ENCODE results near the gene RNF39.

The RNF39 gene

DNA sequence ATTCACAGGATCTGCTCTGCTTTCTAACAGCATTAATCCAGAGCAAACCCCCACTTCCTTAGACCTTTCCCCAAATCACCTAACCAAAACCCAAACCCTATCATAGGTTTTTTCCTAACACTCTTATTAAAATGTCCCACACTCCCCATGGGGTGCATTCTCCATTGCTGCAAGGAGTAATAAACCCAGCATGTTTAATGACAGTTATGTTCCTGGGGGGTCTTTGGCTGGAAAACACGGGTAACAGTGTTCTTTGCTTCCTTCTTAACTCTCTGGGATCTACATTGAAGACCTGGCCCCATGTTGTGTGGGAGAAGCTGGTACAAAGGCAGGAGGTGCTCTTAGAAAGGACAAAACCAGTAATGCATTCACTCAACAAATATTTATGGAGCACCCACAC, 21.3 kb upstream of the RNF39 start:
- DNase-seq (ENCODE audit: low read depth in 2 of 2) = no peak

DNA sequence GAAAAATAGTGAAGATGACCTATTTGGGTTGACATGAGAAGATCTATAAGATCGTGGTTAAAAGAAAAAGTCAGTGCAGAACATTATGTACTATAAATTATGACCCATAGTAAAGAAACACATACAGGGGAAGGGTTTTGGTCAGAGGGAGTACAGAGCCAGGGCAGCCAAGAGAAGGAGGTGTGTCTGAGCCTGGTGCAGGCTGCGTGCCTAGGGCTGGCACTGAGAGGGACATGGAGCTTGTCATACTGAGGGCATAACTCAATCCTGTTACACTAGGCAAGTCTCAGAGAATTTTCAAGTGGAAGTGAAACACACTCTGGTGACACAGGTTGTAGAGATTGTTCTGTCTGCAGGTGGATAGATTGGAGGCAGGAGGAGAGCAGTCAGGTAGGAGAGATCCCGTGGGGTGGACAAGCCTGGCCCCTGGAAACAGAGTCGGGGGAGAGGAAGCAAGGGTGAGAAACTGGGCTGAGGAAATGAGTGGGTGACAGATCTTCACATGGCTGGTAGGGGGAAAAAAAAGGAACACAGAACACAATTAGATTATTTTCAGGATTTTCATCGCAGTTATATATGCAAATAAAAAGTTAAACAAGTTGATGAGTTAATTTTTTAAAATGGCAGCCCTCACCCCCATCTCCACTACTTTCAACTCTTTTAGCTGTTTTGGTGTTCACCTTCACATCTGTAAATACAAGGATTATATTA, 18.5 kb upstream of the RNF39 start:
- DNase-seq (ENCODE audit: low read depth in 2 of 2) = no peak

DNA sequence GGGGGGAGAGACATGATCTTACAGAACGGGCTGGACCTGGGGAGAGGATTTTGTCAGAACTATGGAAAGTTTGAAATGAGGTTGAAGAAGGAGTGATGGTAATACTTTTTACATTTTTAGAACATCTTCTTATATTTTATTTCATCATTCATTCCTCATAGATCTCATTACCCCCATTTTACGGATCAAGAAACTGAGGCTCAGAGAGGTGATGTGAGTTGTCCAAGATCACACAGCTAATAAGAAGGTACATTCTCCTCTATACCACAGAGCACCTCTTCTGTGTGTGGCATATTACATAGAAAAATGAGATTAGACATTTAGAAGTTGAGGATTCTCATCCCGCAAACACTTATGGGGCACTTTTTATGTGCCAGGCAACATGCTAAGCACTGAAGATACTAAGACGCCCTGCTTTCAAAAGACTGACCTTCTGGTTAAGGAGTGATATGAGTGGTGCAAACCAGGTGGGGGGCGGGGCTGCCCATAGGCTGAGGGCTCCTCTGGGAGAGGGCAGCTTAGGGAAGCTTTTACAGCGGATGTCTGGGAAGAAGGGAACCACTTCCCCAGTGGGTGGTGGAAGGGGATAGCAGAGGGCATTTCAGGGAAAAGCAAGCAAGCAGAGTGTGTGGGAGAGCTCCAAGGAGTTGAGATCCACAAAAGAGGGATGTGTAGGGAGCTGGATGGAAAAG, 17.4 kb upstream of the RNF39 start:
- no peak for DNase-seq (ENCODE audit: low read depth in 2 of 2)

DNA sequence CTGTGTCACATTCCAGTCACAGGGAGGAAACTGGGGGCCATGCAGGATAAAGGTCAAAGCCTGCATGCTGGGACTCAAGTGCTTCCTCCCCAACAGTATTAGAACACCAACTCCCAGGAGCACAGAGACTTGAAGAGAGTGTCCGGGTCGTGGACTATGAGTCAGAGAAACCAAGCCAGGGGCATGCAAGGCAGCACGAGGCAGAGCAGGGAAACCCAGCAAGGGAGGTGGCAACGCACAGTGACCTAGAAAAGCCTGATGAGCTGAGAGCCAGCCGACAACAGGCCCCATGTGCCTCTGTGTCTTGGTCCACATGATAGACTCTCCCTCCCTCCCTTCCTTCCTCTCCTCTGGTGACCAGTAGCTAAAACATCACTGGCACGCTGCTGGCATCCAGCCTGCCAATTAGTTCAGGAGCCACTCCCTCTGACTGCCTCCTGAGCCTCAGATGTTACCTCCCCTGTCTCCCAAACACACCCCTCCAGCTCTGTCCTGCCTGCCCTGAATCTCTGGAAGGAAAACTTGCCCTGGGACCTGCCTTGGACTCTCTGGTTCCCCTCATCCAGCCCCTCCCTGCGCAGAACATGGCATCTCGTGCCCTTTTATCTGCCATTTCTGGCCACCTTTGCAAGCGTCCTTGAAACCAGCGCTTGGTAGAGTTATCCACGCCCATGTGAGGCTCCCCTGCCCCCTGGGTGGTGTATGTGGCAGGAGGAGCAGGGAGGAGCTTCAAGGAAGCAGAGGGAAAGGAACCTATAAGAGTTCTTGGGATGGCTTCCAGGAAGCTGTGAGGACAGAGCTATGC, 16.2 kb upstream of the RNF39 start:
- DNase-seq (ENCODE audit: low read depth in 2 of 2) = no peak

DNA sequence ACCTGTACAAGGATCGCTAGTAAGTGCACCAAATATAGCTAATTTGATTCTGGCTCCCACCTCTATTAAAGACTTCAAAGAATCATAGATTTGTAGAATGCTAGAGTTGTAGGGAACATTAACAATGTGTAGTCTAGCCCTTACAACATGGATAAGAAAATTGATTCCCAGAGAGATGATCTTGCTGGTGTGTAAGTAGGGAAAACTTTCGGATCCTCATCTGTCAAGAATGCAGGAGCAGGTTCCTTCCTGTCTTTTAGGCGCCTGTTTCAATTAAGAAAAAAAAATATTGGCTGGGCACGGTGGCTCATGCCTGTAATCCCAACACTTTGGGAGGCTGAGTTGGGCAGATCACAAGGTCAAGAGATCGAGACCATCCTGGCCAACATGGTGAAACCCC, 12.3 kb upstream of the RNF39 start:
- DNase-seq (ENCODE audit: low read depth in 2 of 2) = no peak

DNA sequence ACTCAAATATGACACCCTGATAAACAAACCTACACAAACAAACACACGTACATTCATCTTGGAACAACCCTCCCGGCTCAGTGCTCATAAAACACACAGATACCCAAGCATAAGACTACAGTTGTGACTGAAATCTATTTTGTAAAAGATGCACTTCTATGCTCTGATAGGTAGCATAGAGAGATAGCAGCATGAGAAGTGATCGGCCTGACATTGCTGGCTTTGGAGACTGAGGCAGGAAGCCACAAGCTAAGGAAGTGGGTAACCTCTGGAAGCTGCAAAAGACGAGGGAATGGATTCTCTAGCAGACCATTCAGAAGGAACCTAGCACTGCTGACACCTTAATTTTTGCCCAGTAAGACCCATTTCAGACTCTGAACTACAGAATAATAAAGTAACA, 1.6 kb upstream of the RNF39 start:
- DNase-seq (ENCODE audit: low read depth in 2 of 2) = no peak

DNA sequence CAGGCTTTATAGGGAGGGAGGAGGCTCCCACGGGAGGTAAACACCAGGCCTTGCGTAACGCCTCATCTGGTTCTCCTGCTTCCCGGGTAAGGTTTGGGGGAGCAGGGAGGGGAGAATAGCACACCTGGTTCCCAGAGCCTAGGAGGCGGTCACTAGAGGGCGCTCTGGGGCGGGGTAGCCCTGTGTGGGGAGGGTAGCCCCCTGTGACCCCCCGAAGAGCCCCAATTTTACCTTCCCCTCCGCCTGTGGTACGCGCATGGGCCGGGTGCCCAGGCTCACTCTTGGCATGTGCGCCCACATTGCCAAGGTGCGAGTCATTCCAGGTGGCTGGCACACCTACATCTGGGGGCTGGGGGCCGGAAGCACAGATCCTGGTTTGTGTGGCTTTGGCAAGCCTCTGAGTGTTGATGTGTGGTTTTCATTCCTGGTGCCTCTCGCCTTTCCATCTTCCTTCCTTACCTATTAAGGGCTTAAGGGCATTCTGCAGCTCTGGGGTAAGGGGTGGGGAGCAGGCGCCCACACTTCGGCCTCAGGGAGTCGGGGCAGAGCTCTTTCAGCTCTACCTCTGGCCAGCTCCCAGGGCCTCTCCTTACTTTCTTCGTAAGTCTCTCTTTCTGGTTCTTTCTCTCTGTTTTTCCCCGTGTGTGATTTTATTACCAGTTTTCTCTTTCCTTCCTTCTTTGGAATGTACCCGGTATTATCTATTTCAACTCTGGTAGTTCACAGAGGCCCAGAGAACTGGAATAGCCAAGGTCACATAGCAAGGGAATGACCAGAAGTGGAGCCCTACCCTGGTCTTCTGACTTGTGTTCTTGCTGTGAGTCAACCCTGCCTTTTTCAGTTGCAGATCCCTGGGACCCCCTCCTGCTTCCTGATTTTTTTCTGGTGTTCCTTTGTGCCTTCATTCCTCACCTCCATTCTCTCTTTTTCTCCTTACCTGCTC, 492 bp upstream of the RNF39 start:
- DNase-seq (ENCODE audit: low read depth in 2 of 2) = no peak

DNA sequence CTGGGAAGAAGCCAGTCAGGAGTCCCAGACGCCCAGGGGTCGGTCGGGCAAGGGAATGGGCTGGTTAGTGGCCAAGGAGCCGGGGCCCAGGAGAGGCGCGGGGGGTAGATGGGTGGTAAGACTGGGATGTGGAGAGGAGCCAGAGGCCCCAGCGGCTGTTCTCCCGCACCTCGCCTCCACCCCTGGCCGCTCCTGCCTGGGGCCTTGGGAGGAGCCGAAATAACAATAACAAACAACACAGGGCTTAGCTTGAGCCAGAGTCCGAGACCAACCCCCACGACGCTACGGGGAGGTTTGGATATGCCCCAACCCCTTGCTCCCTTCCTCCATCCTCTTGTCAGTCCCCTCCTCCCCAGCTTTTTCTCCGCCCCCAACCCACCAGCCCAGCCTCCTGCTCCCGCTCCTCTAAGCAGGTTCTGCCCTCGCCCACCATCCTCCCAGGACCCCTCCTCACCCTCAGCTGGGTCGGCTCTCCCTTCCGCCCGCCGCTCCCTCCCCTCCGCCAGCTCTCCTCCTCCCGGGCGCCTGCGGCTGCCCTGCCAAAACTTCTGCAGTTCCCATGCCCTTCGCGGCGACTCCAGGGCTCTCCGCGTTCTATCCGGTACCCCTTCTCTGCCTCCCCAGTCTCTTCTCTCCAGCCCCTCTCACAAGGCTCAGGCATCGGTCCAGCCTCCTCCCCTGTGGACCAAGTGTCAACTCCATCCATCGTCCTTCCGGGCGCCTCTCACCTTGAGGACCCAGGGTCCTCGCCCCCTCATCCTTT, 1.1 kb downstream of the RNF39 start:
- no peak for DNase-seq (ENCODE audit: low read depth in 2 of 2)

DNA sequence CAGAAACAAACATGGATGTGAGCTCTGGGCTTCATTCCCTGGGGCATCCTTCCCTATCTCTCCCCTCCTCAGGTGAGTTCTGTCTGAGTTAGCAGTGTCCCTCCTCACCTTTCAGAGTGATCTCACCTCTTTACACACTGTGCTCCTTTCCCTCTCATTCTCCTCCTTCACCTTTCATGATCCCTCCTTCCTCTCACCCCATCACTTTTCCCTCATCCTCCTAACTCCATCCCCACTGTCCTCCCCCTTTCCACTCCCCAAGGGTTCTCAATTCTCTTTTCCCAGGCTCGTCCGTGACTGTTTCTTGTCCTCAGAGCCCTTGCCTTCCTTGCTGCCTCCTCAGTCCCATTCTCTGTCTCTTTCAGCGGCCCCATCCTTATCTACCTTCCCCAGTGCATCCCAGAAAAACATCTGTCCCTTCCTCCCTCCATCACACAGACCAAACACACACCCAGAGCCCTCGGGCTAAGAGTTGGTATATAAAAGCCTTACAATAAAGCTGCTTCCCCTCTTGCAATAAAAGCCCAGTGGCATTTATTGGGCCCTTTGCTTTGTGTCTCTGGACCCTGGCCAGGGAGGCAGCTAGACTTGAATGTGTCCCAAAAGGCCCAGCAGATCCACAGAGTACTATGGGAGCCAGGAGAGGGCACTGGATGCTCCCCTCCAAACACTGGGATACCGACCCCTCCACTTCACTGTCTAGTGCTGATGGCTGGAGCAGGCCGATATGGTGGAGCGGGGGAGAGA, 1.9 kb downstream of the RNF39 start:
- DNase-seq (ENCODE audit: low read depth in 2 of 2) = no peak

DNA sequence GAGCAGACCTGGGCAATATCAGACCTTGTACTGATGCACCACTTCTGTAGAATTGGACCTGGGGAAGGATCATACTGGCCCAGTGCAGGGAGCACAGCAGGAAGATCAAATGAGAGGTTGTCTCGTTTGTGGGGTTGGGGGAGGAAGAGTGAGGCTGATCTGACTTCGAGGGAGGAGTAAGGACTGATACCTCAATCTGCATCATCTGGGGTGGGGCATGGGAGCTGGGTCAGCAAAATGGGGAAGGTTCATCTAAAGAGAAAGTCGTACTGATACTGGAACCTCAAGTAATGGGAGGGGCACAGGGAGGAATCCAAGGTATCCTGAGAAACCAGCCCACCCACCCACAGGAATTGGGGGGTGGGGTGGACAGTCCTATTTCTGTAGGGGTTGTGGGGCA, 3.7 kb downstream of the RNF39 start:
- no peak for DNase-seq (ENCODE audit: low read depth in 2 of 2)

DNA sequence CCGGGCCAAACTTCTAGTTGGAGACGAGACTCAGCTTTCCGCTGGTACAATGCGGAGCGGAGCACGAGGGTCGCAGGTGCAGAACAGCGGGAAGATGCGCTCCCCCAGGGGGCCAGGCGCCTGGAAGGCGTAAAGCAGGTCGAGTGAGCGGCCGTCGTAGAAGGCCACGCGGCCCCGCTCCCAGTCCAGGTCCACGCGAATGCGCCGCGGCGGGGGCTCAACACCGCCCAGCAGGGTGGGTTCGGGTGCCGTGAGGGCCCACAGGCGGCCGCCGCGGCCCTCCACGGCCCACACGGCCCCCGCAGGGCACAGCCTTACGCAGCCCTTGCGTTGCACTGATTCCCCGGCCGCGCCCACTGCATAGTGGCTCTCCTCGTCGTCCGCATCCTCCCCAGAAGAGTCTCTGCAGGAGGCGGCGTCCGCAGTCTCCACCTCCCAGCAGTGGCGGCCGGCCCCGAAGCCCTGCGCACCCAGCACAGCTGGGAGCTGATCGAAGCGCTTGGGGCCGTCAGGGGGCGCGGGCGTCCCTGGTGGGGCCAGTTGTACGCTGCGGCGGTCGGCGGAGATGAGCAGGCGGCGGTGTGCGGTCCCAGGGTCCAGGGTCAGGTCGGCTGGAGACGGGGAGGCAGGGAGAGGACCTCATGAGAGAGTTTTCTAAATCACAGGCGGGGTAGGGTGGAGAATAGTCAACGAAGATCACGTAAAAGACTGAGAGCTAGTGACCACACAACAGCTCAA, 4.3 kb downstream of the RNF39 start:
- no peak for DNase-seq (ENCODE audit: low read depth in 2 of 2)

DNA sequence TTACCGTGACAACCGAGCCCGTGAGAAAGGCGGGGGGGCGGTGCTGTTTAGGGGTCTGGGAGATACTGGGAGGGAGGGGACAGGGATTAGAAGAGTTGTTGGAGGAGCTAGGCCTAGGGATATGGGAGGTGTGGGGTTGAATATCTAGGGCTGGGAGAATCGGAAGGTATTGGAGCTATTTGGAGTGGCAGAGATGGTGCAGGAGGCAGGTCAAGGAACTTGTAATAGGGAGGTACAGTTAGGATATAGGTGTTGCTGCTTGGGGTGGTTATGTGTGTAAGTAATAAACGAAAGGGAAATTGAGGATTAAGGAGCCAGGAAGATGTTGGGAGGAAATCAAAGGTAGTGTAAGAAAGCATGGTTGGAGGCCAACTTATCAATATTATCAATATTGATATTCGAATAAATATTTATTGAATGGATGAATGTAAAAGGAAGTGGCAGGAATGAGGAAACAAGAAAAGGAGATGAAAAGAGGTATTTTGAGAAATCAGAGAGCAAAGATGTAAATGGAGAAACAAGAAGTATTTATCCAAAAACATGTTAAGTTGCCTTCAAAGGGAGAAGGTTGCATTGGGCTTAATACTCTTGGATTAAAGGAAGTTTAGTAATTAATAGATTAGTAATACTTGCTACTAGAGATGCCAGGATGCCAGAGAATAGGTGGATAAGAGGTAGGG, 8.0 kb downstream of the RNF39 start:
- DNase-seq (ENCODE audit: low read depth in 2 of 2) = no peak

DNA sequence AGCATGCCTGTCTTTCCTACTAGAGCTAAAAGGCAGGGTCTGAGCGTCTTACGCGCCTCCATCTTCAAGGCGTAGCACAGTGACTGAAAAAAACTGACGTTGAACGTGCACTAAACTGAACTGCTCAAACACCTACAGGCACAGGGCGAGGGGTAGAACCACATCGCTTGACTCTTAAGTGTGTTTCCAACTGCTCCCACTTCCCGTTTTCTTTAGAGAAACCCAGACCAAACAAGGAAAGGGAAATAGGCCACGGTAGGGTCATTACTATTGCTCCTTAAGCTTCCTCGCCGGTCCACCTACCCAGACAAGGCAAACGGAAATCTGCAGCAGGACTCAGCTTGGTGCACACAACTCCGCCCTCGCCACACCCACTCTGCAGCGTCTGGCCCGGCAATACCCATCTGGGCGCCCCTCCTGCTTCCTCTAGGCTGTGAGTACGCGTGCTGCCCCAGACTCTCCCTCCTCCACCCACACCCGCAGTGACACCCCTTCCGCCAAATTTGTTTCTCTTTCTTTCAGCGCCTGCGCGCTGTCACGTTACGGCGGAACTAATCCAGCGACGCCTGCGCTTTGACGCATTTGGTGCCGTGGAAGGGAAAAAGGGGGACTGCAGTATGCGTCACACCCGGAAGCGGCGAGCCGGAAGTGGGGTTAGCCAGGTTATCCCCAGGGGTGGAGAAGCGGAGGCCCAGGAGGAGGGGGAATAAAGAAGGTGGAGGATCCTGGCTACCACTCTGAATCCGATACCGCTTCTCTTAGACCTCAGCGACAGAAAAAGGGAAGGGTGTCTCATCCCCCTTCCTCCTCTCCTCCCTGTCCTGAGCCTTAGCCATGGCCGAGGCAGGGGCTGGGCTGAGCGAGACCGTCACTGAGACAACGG, 8.8 kb downstream of the RNF39 start, which contains the start of gene PPP1R11:
Gene PPP1R11 (plus strand): TSS at position 622 of the 883 bp plus-strand sequence. CDS start 213 bp downstream, at position 835.
- peak; percentile 98 for DNase-seq (ENCODE audit: low read depth in 2 of 2)

DNA sequence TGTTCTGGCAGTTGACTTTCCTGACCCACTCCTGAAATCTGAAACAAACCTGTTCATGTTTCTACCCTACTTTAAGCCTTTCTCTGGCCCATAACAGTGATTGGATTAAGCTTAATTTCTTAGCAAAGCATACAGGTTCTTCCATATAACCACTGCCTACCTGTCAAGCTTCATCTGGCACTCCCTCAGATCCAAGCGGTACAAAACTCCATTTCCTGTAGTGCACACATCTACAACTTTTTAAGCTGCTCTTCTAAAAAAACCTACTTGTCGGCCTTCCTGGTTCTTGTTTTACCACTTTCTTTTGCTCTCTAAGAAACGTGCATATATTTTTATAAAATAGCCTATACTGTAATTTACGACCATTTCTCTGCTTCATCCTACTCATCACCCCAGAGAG, 9.5 kb downstream of the RNF39 start:
- DNase-seq (ENCODE audit: low read depth in 2 of 2) = no peak

DNA sequence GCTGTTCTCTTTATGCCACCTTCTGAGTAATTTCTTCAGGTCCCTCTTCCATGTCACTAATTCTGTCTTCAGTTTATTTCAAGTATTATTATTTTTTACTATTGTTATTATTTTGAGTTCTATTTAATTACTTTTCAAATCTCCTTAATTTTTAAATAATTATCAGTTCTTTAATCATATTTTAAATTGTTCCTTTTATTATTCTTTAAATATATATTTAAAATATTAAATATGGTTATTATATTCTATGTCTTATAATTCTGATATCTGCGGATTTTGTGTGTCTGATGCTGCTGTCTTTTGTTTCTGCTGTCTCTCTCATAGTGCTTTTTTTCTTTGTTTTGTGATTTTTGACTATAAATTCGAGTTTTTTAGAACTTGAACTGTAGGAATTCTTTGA, 12.3 kb downstream of the RNF39 start:
- DNase-seq (ENCODE audit: low read depth in 2 of 2) = no peak

DNA sequence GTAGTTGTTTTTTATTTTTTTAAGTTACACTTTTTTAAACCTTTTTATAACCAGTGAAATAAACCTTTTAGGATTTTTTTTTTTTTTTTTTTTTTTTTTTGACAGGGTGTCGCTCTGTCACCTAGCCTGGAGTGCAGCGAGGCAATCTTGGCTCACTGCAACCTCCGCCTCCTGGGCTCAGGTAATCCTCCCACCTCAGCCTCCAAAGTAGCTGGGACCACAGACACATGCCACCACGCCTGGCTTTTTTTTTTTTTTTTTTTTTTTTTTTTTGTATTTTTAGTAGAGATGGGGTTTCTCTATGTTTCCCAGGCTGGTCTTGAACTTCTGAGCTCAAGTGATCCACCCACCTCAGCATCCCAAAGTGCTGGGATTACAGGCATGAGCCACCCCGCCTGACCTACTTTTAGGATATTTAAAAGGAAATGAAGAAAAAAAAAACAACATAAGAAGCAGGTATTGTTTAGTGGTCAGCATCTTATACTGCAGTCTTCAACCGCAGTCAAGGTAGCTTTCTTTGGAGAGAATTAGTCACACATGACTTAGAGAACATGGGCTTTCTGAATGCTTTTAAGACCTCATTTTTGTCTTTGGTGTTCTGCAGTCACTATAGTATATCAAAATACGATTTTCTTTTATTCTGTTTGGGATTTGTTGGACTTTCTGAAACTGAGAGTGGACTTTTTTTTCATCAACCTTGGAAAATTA, 12.9 kb downstream of the RNF39 start:
- DNase-seq (ENCODE audit: low read depth in 2 of 2) = no peak

DNA sequence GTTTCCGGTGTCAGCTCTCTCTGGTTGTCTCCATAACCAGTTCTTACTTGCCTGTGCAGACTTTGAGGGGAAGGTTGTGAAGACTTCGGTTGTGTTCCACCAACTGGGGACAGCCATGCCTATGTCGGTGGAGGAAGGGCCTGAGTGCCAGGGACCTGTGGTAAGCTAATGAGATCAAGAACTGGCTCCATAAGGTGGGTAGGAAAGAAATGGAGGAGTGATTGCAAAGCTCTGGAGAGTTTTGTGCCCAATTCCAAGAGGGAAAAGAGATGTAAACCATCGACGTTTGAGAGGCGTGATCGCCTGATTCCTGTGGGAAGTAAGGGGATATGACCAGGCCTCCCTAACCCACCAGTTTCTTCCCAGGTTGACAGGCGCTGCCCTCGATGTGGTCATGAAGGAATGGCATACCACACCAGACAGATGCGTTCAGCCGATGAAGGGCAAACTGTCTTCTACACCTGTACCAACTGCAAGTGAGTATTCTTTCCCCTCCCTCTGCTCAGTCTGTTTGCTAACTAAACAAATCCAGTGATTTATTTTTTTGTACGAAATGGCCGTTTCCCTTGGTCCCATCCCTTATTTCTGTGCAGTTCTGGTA, 13.6 kb downstream of the RNF39 start:
- no peak for DNase-seq (ENCODE audit: low read depth in 2 of 2)
